GM10847 (cell line): Measurements from ENCODE around the gene CDH12.

ENCODE experiments used
- POLR2A ChIP-seq: IDR thresholded peaks from 2 replicates; pipeline ENCODE4 v1.6.1; 2011; ENCODE audit not compliant: insufficient read length; ENCODE audit errors: extremely low read depth

Gene CDH12

DNA sequence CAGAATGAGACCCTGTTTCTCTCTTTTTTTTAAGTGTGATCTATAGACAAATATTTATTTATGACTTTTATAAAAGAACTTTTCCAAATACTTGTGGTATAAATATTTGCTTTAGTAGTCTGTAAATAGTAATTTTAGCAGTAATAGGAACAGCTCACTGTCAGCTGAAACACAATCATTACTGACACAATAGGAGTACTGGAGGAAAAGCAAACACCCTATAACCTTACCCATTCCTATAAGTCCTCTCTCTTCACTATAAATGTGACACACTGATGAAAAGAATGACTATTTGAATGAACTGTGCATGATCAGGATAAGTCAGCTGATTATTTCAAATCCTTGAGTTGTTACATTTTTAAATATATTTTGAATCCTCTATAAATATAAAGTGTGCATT lies 72.4 kb downstream of the CDH12 start:
- no peak for TF ChIP-seq POLR2A

DNA sequence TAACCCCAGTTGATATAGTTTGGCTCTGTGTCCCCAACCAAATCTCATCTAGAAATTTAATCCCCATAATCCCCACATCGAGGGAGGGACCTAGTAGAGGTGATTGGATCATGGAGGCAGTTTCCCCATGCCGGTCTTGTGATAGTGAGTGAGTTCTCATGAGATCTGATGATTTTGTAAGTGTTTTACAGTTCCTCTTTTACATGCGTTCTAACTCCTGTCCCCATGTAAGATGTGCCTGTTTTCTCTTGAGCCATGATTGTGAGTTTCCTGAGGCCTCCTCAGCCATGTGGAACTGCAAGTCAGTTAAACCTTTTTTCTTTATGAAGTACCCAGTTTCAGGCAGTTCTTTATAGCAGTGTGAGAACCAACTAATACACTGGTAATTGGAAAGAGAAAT lies 73.6 kb downstream of the CDH12 start:
- no peak for TF ChIP-seq POLR2A

DNA sequence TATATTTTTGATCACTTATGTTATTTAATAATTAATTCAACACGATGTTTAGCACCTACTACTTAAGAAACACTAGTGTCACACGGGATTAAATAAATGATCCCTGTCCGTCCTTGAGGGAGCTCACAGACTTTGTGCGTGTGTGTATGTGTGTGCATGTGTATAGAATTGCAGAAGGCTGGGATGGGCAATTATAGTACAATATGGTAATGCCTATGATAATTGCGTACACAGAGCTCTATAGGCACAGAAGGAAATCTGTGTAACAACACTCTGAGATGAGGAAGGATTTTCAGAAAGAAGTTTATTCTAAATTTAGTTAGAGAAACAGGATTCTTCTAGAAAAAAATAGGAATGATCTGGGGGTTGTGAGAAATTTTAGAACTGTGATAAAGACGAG lies 76.9 kb downstream of the CDH12 start:
- TF ChIP-seq POLR2A: no peak

DNA sequence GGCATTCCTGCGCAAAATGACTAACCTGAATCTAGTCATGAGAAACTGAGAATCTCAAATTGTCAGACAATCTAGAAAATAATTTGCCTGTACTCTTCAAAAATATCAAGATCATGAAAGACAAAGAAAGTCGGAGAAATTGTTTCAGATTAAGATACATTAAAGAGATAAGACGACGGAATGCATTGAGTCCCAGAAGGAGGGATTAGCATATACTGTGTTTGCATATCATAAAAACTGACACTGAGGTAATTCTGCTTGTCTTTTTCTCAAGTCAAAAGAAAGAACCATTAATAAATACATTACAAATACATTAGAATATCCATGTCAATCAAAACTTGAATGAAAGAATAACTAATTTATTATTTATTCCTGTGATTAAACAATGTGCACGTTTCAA lies 88.4 kb downstream of the CDH12 start:
- no peak for TF ChIP-seq POLR2A

DNA sequence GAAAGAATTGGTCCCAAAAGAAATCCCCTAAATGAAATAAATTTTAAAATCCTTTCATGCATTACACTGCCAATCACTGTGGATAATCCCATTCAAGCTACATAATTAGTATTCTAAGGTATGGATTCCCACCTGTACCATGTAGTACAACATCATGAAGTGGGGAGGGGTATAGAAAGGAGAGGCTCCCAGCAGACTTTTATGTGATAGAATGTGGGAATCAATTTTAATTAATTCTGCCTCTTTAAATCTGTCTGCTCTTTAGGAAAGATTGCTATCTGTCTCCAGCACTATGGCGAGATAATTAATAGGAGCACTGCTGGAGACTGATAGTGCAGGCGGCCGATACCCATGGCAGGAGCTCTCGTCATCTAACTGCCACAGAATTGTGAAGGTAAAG lies 95.4 kb downstream of the CDH12 start:
- no peak for TF ChIP-seq POLR2A

DNA sequence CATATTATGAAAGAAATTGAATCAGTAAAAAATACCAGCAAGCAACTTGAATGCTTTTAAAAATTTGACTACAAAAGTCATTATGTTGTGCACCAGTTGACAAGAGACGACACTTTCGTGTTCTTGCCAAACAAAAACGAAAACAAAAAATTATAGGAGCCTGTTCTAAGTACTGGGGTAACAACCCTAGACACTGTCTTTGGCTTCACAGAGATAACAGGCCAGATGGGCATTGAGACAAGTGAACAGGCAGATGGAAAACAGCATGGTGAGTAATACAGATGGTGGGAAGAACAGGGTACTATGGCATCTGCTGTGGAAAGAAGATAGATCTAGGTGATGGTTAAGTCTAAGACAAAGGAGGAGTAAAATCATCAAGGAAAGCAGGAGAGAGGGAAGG lies 99.0 kb downstream of the CDH12 start:
- no peak for TF ChIP-seq POLR2A

DNA sequence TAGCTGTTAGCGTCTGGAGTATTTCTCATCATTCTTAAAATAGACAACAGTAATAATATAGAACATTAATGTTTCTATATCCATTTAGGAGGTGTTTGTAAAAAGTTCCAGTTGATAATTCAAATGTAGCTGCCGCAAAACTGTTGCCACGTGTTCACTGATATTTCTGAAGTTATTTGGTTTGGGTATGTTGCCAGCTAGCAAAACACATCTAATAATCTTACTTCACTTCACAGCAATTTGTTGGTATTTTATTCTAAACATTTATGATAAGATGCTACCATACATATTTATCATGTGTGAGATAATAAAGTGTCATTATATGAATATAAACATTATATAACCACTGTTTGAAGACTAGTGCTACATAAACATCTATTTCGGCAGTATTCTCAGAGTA lies 101.6 kb downstream of the CDH12 start:
- TF ChIP-seq POLR2A: no peak

DNA sequence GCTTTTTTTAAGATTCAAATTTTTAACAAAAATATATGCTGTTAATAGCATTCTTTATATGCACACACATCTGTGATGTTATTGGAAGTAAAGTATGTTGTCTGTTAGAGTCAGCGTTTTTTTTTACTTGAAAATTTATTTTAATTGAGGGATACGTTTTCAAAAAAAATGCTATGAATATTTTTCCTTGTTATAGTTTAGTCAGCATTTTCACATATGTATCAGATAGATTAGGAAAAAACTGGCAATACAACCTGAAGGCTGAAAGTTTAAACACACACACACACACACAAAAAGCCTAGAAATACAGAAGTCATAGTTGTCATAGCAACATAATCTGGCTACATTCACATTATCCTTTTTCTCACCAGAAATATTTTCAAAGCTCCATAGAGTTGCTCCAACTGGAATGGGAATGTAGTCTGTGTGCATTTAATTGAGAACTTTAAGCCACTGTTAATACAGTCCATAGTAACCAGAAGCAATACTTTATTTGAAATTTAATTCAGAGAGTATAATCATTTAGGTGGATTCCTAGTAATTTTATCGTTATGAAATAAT lies 116.6 kb downstream of the CDH12 start:
- no peak for TF ChIP-seq POLR2A

DNA sequence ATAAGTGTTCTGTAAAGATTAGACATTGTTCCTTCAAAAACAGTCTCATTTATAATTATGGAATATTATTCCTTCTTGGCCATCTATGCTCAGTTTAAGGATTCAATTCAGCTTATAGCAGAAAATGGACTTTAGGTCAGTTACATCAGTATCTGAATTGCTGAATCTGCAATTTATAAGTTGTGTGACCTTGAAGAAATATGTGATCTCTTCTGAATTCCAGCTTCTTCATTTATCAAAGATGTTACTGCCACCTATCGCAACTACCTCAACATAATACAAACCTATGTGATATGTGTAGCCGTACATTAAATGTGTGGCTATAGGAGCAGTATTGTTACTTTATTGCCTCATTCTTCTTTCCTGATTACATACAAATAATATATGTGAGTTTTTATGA lies 118.2 kb downstream of the CDH12 start:
- no peak for TF ChIP-seq POLR2A

DNA sequence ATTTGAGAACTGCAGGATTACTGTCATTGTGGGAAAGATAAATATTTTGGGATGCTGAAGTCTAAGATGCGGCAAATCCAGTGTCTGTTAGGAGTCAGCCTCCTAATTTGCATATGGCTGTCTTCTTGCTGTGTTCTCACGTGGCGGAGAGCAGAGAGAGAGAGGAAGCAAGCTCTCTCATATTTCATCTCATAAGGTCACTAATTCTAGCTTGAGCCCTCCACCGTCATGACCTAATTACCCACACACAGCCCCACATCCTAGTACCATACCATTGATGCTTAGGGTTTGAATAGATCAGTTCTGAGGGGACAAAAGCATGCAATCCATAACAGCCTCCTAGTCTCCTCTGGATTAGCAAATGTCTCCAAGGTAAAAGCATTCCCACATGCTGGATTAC lies 124.5 kb downstream of the CDH12 start:
- no peak for TF ChIP-seq POLR2A

DNA sequence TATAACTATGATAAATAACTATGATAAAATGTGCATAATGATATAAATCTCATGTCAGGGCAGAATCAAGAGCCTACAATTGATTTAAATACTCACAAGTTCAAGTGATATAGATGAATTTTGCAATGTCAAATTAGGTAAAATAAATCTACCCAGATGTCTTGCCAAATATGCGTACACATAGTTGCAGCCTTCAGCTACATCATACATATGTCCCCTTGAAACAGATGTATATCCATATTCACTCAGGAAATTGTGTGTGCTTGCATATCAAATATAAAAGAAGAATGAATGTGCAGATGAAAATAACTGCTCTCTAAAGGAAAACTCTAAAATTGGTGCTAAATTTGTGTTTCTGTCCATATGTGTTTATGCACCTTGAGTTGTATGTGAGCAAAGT lies 130.7 kb downstream of the CDH12 start:
- TF ChIP-seq POLR2A: no peak

DNA sequence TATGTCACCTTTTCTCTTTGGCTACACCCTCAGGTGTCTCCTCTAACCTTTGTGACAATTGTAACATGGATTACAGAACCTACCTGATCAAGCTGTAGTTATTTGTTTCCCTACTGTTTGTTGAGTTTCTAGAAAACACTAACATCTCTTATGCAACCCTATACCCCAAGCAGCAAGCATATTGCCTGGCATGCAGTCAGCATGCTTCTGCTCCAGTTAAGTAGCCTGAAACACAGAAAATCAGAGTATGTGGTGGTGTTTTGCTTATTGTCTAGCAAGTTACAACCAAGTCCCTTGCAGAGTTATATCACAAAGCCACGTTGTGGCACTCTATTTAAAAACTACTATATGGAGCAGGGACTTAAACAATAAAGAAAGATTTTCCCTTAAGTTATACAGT lies 131.1 kb downstream of the CDH12 start:
- TF ChIP-seq POLR2A: no peak

DNA sequence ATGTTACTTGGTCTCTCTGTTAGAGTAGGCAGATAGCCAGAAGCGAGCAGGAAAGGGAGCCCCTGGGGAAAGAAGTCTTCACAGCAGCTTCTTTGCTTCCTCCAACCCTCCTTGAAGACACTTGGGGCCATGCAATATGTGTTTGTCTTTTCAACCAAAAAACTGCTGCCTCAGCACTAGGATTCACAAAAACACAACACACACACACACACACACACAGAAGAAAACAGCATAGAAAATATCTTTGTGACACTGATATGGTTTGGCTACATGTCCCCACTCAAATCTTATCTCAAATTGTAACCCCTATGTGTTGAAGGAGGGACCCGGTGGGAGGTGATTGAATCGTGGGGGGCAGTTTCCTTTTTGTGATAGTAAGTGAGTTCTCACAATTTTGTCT lies 133.3 kb downstream of the CDH12 start:
- TF ChIP-seq POLR2A: no peak

DNA sequence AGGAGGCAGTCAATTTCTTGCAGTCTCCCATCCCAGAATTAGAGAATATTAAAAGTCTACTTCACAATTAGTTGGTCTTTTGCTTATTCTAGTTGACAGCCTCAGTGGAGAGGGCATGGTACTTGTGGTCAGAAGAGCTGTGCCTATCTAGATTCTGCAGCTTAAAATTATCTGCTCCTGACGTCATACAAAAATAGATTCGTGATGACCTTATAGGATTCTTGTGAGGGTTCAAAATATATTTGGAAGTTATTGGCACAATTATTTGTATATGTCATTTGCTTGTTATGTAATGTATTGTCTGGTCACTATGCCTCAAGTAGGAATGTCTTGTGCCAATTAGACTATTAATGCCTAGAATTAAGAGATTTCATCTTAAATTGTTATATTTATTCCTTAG lies 142.5 kb downstream of the CDH12 start:
- no peak for TF ChIP-seq POLR2A

DNA sequence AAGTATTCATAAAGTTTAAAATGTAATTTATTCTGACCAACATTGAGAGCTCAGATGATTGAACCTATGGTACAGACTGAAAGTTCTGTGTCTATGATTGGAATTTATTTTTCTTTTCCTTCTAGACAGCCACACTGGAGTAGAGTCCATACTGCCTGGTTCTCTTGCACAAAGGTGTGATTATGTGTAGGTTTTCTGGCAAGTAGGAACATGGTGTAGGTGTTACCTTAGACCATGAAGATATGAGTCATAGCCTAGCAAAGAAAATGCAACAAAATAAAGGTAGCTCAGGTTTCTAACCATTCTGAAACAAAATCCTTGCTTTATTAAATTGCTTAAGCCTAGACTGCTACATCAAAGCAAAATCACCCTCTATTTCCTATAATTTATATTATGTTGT lies 143.4 kb downstream of the CDH12 start:
- TF ChIP-seq POLR2A: no peak

DNA sequence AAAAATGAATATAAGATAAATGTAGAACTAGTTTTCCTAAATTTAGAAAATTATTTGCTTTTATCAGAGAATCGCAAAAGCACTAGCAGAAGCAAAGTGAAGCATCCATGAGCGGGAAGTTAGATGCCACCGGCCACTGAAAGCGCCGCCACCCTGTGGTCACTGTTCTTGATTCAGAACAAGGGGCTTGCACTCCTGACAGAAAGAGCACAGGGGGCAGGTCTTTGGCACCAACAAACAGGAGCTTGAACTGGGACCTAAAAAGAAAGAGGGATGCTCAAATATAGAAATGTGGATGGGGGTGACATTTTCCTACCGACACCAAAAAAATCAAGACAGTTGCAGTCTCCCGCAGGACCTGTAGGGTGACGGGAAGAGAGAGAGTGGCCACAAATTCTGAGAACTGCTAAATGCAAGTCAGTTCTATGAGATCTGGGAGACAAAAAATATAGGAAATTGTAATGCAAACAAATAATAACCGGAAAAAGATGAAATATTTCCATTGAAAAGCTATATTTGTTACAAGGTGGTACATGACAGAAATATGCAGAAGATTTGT lies 144.3 kb downstream of the CDH12 start:
- no peak for TF ChIP-seq POLR2A

DNA sequence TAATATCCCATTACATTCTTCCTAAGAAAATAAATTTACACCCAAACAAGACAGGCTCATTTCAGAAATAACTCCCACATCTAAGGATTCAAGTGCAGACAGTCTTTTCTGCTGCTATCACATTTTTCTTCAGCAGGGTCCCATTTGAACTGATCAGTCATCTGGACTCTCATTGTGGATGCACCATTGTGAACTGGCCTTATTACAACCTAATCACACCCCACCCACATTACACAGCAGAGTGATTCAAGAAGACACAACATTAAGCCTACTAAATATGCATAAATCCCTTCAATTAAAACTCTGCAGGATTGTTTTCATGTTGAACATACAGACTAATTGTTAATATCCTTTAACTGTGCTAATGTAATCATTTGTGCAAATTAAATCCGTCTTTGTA lies 146.2 kb downstream of the CDH12 start:
- no peak for TF ChIP-seq POLR2A
